SK-N-SH (cell line): Measurements from ENCODE around the gene MDK. TPM values are rescaled to one million over a fixed set of nuclear protein-coding genes. Genes with fewer than 3 reads are reported as not detected.

Source experiments
- CTCF ChIA-PET: fragments of 300-600, 350-600 bp; formaldehyde crosslinking; extraction: SDS; loops from one replicate; lab custom pipeline; 2021; lab: Yijun Ruan, JAX
- POLR2A ChIA-PET: fragments of 350-600 bp; sonication (Branson Sonifier 250); formaldehyde crosslinking; extraction: SDS; loops from one replicate; lab custom pipeline; 2020; ENCODE audit warnings: antibody characterized with exemption, inconsistent platforms; lab: Yijun Ruan, JAX
- DNase-seq: peaks from one replicate; pipeline ENCODE4 v3.0.0; 2012
- H2AFZ ChIP-seq: fragments of 200-600 bp; sonication (generic); 2 replicates; pipeline ENCODE4 v1.8.1; 2016; ENCODE audit warnings: antibody characterized with exemption, mild to moderate bottlenecking, low read depth
- H3F3A ChIP-seq: fragments of 200-600 bp; sonication (generic); replicated peaks from 2 replicates; pipeline ENCODE3; 2016; ENCODE audit warnings: antibody characterized with exemption, mild to moderate bottlenecking; ENCODE audit not compliant: insufficient read depth
- H3K27ac ChIP-seq, 2 experiments: fragments of 200-500 bp in 1 of 2; fragments of 200-600 bp in 1 of 2; sonication (Bioruptor generic) in 1 of 2; sonication (generic), shearing (Covaris generic) in 1 of 2; 2 replicates each; pipeline versions ENCODE4 v1.5.1 to v1.6.1; 2014 to 2016; ENCODE audit warnings: low read depth in 2 of 2, inconsistent platforms in 1 of 2, low read length in 1 of 2, mild to moderate bottlenecking in 1 of 2, mixed read lengths in 1 of 2
- H3K27me3 ChIP-seq: fragments of 200-600 bp; sonication (generic), shearing (Covaris generic); 2 replicates; pipeline ENCODE4 v1.6.1; 2016; ENCODE audit warnings: mixed run types; ENCODE audit not compliant: insufficient read depth
- H3K36me3 ChIP-seq, 2 experiments: fragments of 200-500 bp in 1 of 2; fragments of 200-600 bp in 1 of 2; sonication (Bioruptor generic) in 1 of 2; sonication (generic) in 1 of 2; replicated peaks in 1 of 2; 2 replicates each; pipeline versions ENCODE3 to v1.5.1; 2014 to 2016; ENCODE audit warnings: low read length in 1 of 2, mild to moderate bottlenecking in 1 of 2; ENCODE audit not compliant: insufficient read depth in 2 of 2, control insufficient read depth in 1 of 2
- H3K4me1 ChIP-seq, 2 experiments: fragments of 200-500 bp in 1 of 2; fragments of 200-600 bp in 1 of 2; sonication (Bioruptor generic) in 1 of 2; sonication (generic), shearing (Covaris generic) in 1 of 2; 2 replicates each; pipeline versions ENCODE4 v1.5.1 to v1.6.1; 2014 to 2016; ENCODE audit warnings: low read depth in 1 of 2, low read length in 1 of 2, mixed run types in 1 of 2; ENCODE audit not compliant: insufficient read depth in 2 of 2, control insufficient read depth in 1 of 2
- H3K4me2 ChIP-seq: fragments of 200-600 bp; sonication (generic), shearing (Covaris generic); 2 replicates; pipeline ENCODE4 v1.6.1; 2017; ENCODE audit warnings: mixed run types
- H3K4me3 ChIP-seq, 2 experiments: fragments of 200-500 bp in 1 of 2; fragments of 200-600 bp in 1 of 2; sonication (Bioruptor generic) in 1 of 2; sonication (generic), shearing (Covaris generic) in 1 of 2; 2 replicates each; pipeline versions ENCODE4 v1.5.1 to v1.8.1; 2014 to 2016; ENCODE audit warnings: low read depth in 2 of 2, inconsistent platforms in 1 of 2, low read length in 1 of 2, mild to moderate bottlenecking in 1 of 2, mixed read lengths in 1 of 2, moderate library complexity in 1 of 2
- H3K79me2 ChIP-seq: fragments of 200-600 bp; sonication (generic); 2 replicates; pipeline ENCODE4 v1.8.1; 2017; ENCODE audit warnings: mild to moderate bottlenecking; ENCODE audit not compliant: insufficient read depth
- H3K9ac ChIP-seq: fragments of 200-600 bp; sonication (generic); 2 replicates; pipeline ENCODE4 v1.6.1; 2017; ENCODE audit warnings: mixed run types
- H3K9me2 ChIP-seq: fragments of 200-600 bp; sonication (generic); 2 replicates; pipeline ENCODE4 v1.6.1; 2017; ENCODE audit warnings: mixed run types
- H3K9me3 ChIP-seq: fragments of 200-600 bp; sonication (generic); 2 replicates; pipeline ENCODE4 v1.6.1; 2017; ENCODE audit warnings: mixed run types, mild to moderate bottlenecking, moderate library complexity
- H4K20me1 ChIP-seq: fragments of 200-600 bp; sonication (generic); 2 replicates; pipeline ENCODE4 v1.6.1; 2017; ENCODE audit warnings: mild to moderate bottlenecking, mixed run types; ENCODE audit not compliant: insufficient read depth
- ELF1 ChIP-seq: IDR thresholded peaks from 2 replicates; pipeline ENCODE4 v1.4.0; 2012
- EP300 ChIP-seq, 2 experiments: IDR thresholded peaks; 2 replicates each; pipeline versions ENCODE4 v1.4.0 to v1.6.1; 2012; ENCODE audit warnings: borderline replicate concordance in 1 of 2, low read depth in 1 of 2, low read length in 1 of 2
- GATA2 ChIP-seq: sonication (generic); formaldehyde crosslinking; IDR thresholded peaks from 2 replicates; pipeline ENCODE4 v1.5.0; 2020; ENCODE audit warnings: mild to moderate bottlenecking, missing genetic modification reagents
- JUND ChIP-seq: IDR thresholded peaks from 2 replicates; pipeline ENCODE4 v1.4.0; 2012
- MXI1 ChIP-seq: IDR thresholded peaks from 2 replicates; pipeline ENCODE4 v1.6.1; 2012; ENCODE audit warnings: mild to moderate bottlenecking, low read depth, low read length, improper control_type of control experiment
- NFIC ChIP-seq: IDR thresholded peaks from 2 replicates; pipeline ENCODE4 v1.4.0; 2012; ENCODE audit warnings: borderline replicate concordance
- POLR2AphosphoS5 ChIP-seq: IDR thresholded peaks from 2 replicates; pipeline ENCODE4 v1.6.1; 2012; ENCODE audit warnings: low read depth, low read length
- REST ChIP-seq: IDR thresholded peaks from 2 replicates; pipeline ENCODE4 v1.6.1; 2012; ENCODE audit warnings: mild to moderate bottlenecking, low read depth, low read length, moderate library complexity
- TAF1 ChIP-seq: IDR thresholded peaks from 2 replicates; pipeline ENCODE4 v1.6.1; 2012; ENCODE audit warnings: low read depth, mild to moderate bottlenecking, low read length, moderate library complexity, borderline replicate concordance
- TEAD4 ChIP-seq: IDR thresholded peaks from 2 replicates; pipeline ENCODE4 v1.4.0; 2012; ENCODE audit warnings: mild to moderate bottlenecking, borderline replicate concordance; ENCODE audit not compliant: insufficient read depth
- USF1 ChIP-seq: IDR thresholded peaks from 2 replicates; pipeline ENCODE4 v1.4.0; 2012; ENCODE audit warnings: low read depth, borderline replicate concordance
- ZBTB33 ChIP-seq: IDR thresholded peaks from 2 replicates; pipeline ENCODE4 v1.4.0; 2012; ENCODE audit warnings: low read depth, borderline replicate concordance
- WGBS: methylation state at CpG from one replicate; pipeline ENCODE4 v1.1.6; 2017; ENCODE audit warnings: low lambda C conversion rate; 5-methylcytosine and 5-hydroxymethylcytosine counted together
- polyA plus RNA-seq, 3 experiments: library from polyadenylated mRNA; depleted of rRNA; stranded (reverse); fragments of >200 nt; gene quantifications; 2 replicates each; pipeline ENCODE4 v1.2.3, GENCODE V29; 2012

MDK gene
- polyA plus RNA-seq, 1 of the 3 experiments (the other 2 are of a cell fraction), result 2,395 TPM

- POLR2A ChIA-PET, result interaction anchor here (1.3 kb wide), 1 partner anchor 10 kb away, joined by 6 read pairs; no protein-coding TSS in a partner anchor
- TF ChIP-seq GATA2 (CRISPR knock-in tag), result no peak
- no peak for TF ChIP-seq TEAD4
- no peak for TF ChIP-seq POLR2AphosphoS5
- no peak for TF ChIP-seq EP300 (IDR thresholded peaks at IDR 0.05; ENCODE audit: borderline replicate concordance in 1 of 2, low read depth in 1 of 2, low read length in 1 of 2)
- no peak for TF ChIP-seq MXI1
- no peak for TF ChIP-seq TAF1
- TF ChIP-seq ZBTB33, result no peak
- TF ChIP-seq REST, result no peak
- no peak for TF ChIP-seq NFIC
- TF ChIP-seq ELF1, result no peak
- no peak for TF ChIP-seq USF1
- TF ChIP-seq JUND, result no peak
- TF ChIP-seq, all 33 proteins: peak for 0
- Histone ChIP-seq H3K4me3 (0 out of 4 replicates have a peak overlapping the region, but pooled peaks of 1 of the 2 experiments have one; percentile 24), H3K4me2 (peak overlapping the region; percentile 74), H4K20me1 (no peaks in the 10 kb centered on the region), H3K9ac (peak overlapping the region; percentile 67), H3K27ac (peak overlapping the region; percentile 89 to 91), H3K27me3 (no peaks in the 10 kb centered on the region), H3K9me2 (no peaks in the 10 kb centered on the region), H3K79me2 (peaks cover 48% of the 10 kb centered on the region), H2AFZ (no peak overlapping the region), H3K4me1 (peaks cover 32 to 49% of the 10 kb centered on the region in 2 experiments; a peak in 3 of 4 replicates), H3F3A (no peaks in the 10 kb centered on the region), H3K36me3 (no peaks in the 10 kb centered on the region), H3K9me3 (no peaks in the 10 kb centered on the region)
- DNase-seq, result no peak
- 89% methylated on average over 13 of the region's 20 CpGs for WGBS
- CTCF ChIA-PET, result interaction anchor here (1.4 to 18.0 kb wide), 4 partner anchors 12 to 490 kb away, joined by 3 to 423 read pairs (median 6); partner anchors contain the start of gene DGKZ
Measured at GRCh38 chr11:46362156-46363030, 19.1 kb upstream of the MDK start.
